Activated T-helper 1 cell treated with anti-CD3 and anti-CD28 coated beads, Interleukin-12 subunit alpha, Interleukin-12 subunit beta, Interleukin-2, Interleukin-4 antibody, amounts not matched to agents 30 ng/mL and 10 ng/mL and 1 ng/mL, durations not matched to agents 14 hours and 24 hours and 36 hours (primary cell): ENCODE results near the gene RBCK1. TPM values are rescaled to one million over a fixed set of nuclear protein-coding genes. Genes with fewer than 3 reads are reported as not detected.
"Not testable (repeated sequence)": the region's sequence is repeated elsewhere in the genome, so short reads cannot be mapped to it uniquely, and the experiment has no call there.

Experiments used
- DNase-seq: peaks from one replicate; pipeline ENCODE4 v3.0.0; 2021; ENCODE audit warnings: low spot score
- H3K27ac Mint-ChIP-seq: one replicate; pipeline ENCODE4 v1.8.0; 2021; ENCODE audit warnings: mild to moderate bottlenecking, mixed read lengths
- H3K27me3 Mint-ChIP-seq: one replicate; pipeline ENCODE4 v1.8.0; 2022; ENCODE audit warnings: mild to moderate bottlenecking, moderate library complexity, mixed read lengths; ENCODE audit not compliant: insufficient read depth
- H3K36me3 Mint-ChIP-seq: one replicate; pipeline ENCODE4 v1.8.0; 2021; ENCODE audit warnings: low read depth, mixed read lengths
- H3K4me1 Mint-ChIP-seq: one replicate; pipeline ENCODE4 v1.8.0; 2021; ENCODE audit warnings: low read depth, mixed read lengths
- H3K4me3 Mint-ChIP-seq: one replicate; pipeline ENCODE4 v1.8.0; 2021; ENCODE audit warnings: mild to moderate bottlenecking, moderate library complexity, mixed read lengths
- H3K9me3 Mint-ChIP-seq: one replicate; pipeline ENCODE4 v1.8.0; 2021; ENCODE audit warnings: mixed read lengths
- intact Hi-C: fragments of 100-400 bp; cut with micrococcal nuclease; formaldehyde crosslinking; loops from one replicate; pipeline ENCODE4 v1.15.1; 2024
- total RNA-seq: library from RNA; stranded (reverse); gene quantifications from 2 replicates; pipeline ENCODE4 v1.2.3, GENCODE V29; 2022

The RBCK1 gene
- total RNA-seq, 1 donor from 2014 or later = 132 TPM

DNA sequence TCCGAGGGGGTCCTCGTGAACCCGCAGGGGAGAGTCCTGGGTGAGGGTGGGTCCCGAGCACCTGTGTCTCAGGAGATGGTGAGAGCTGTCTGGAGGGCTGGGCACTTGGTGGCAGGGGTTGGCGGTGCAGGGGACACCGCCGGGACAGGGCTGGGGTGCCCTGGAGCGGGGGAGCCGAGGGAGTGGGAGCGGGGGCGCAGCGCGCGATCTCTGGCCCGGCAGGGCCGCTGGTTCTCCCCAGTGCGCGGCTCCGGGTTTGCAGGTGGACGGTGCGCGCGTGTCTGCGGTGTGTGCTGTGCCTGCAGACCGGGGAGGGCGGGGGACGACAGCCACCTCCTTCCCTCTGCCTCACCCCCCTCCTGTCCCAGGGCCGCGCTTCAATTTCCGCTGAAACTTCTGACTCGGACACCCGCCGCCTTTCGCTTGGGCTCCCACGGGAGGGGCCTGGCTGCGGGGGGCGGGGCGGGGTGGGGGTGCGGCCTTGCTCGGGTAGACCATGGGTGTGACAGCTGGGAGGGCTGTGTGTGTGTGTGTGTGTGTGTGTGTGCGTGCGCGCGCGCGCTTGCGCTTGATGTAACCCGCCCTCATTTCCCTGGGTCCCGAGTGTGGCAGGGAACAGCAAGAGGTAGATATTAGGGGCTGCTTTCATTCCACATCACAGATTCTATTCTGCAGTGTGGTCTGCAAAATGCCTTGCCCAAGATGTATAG, 26.4 kb upstream of the RBCK1 start:
- peaks cover 8% of the 10 kb centered on the region for H3K36me3 Mint-ChIP-seq
- intact Hi-C loops = loop anchor here (1.0 kb wide), 4 partner anchors 27 to 80 kb away; partner anchors contain the start of gene RBCK1
- H3K27me3 Mint-ChIP-seq = peaks cover 3% of the 10 kb centered on the region
- peak; percentile 75 for DNase-seq
- peaks cover 22% of the 10 kb centered on the region for H3K4me1 Mint-ChIP-seq
- peak overlapping the region; percentile 68 for H3K27ac Mint-ChIP-seq
- peak overlapping the region; percentile 81 for H3K4me3 Mint-ChIP-seq
- no peaks in the 10 kb centered on the region for H3K9me3 Mint-ChIP-seq

DNA sequence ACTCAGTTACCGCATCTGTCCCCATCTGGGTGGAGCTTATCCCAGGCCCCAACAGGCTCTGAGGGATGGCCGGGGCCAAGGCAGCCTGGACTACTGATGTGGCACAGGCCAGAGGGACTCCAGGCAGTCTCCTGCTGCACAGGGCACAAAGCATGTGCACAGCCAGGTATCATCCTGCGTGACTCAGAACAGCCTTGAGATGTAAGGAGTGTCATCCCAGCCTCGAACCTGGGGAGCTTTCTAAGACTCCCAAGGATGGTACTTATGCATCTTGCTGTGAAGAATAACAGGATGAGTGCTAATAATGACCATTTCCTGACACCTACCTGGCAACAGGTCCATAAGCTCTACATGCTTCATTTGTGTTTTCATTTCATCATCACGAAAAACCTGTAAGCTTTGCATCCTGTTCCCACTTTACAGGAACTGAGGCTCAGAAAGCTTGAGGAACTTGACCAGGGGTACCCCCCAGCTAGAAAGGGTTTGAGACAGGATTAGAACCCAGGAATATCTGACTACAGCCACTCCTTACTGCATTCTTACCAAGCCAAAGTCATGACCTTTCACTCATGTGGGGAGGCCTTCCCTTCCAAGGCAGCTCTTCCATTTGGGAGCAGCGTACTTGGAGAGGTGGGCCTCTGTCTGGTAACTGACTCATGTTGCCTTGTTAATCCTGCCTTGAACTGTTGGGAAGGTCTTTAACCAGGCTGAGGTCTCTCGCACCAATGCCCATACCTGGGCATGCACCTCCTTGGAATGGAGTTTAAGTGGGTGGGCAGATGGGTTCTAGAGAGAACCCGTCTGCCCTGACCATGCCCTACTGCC, 25.6 kb upstream of the RBCK1 start:
- Mint-ChIP-seq H3K9me3 (no peaks in the 10 kb centered on the region), H3K4me1 (peaks cover 22% of the 10 kb centered on the region), H3K27me3 (peaks cover 3% of the 10 kb centered on the region), H3K36me3 (peaks cover 9% of the 10 kb centered on the region), H3K4me3 (peak overlapping the region; percentile 81), H3K27ac (peak overlapping the region; percentile 68)
- DNase-seq = no peak
- intact Hi-C loops = no loop called here

DNA sequence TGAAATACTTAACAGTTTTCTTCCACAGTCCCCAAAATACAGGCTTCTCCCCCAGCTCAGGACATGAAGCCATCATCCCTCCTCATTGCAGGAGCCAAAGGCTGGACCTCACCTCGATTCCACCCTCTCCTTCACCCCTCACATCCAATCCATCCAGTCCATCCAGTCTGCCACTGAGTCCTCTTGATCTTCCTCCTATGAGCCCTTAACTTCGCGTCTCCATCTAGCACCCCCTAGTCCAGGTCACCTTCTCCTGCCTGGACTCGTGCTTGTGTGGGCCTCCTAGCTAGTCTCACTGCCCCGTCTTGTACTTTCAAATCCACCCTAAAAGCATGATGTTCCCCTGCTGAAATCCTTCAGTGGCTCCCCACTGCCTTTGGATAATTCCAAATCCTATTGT, 24.2 kb upstream of the RBCK1 start:
- no peaks in the 10 kb centered on the region for H3K27me3 Mint-ChIP-seq
- no peak for DNase-seq
- no peak overlapping the region for H3K27ac Mint-ChIP-seq
- intact Hi-C loops = no loop called here
- H3K4me1 Mint-ChIP-seq = peaks cover 22% of the 10 kb centered on the region
- no peaks in the 10 kb centered on the region for H3K9me3 Mint-ChIP-seq
- peaks cover 20% of the 10 kb centered on the region for H3K36me3 Mint-ChIP-seq
- H3K4me3 Mint-ChIP-seq = peak overlapping the region; percentile 6

DNA sequence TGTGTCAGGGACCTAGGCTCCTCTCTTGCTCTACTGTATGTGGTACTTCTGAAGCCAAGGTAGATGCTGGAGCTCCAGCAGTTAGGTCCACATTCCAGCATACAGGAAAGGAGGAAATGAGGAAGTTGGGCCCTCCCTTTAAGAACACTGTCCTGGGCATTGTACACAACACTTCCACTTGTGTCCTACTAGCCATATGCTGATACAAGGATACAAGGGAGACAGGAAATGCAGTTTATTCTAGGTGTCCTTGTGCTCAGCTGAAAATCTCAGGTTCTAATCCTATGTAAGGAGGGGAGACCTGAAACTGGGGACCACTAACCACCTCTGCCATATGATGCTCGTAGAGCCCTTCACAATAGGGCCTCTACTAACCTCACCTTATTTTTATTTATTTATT, 23.4 kb upstream of the RBCK1 start:
- no peak overlapping the region for H3K4me3 Mint-ChIP-seq
- intact Hi-C loops = no loop called here
- no peak for DNase-seq
- no peaks in the 10 kb centered on the region for H3K9me3 Mint-ChIP-seq
- H3K27ac Mint-ChIP-seq = peak overlapping the region; percentile 29
- H3K27me3 Mint-ChIP-seq = no peaks in the 10 kb centered on the region
- H3K4me1 Mint-ChIP-seq = peaks cover 22% of the 10 kb centered on the region
- peaks cover 26% of the 10 kb centered on the region for H3K36me3 Mint-ChIP-seq

DNA sequence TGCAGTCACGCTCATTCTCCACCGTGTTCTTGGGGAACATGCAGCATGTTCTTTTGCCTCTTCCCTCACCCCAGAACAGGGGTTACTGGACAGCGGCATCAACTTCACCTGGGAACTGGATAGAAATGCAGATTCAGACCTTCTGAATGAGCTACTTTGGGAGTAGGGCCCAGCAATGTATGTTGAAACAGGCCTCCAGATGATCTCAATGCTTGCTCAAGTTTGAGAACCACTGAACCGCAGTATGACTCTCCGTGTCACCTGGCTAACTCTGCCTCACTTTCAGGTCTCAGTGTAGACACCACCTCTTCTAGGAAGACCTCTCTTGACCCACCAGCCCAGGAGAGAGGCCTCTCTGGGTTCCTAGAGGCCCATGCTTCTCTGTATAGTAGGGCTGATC, 22.7 kb upstream of the RBCK1 start:
- Mint-ChIP-seq H3K36me3 (peaks cover 31% of the 10 kb centered on the region), H3K27me3 (no peaks in the 10 kb centered on the region), H3K27ac (no peak overlapping the region), H3K9me3 (no peaks in the 10 kb centered on the region), H3K4me3 (no peak overlapping the region), H3K4me1 (peaks cover 22% of the 10 kb centered on the region)
- intact Hi-C loops = no loop called here
- no peak for DNase-seq

DNA sequence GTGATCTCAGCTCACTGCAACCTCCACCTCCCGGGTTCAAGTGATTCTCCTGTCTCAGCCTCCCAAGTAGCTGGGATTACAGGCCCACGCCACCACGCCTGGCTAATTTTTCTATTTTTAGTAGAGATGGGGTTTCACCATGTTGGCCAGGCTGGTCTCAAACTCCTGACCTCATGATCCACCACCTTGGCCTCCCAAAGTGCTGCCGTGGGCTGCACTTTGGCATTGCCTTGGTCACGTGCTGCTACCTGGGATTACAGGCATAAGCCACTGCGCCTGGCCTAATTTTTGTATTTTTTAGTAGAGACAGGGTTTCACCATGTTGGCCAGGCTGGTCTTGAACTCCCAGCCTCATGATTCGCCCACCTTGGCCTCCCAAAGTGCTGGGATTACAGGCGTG, 21.5 kb upstream of the RBCK1 start:
- H3K4me3 Mint-ChIP-seq, H3K9me3 Mint-ChIP-seq, DNase-seq, intact Hi-C loops, H3K27ac Mint-ChIP-seq, H3K27me3 Mint-ChIP-seq: not testable (repeated sequence)
- peaks cover 22% of the 10 kb centered on the region for H3K4me1 Mint-ChIP-seq
- peaks cover 38% of the 10 kb centered on the region for H3K36me3 Mint-ChIP-seq

DNA sequence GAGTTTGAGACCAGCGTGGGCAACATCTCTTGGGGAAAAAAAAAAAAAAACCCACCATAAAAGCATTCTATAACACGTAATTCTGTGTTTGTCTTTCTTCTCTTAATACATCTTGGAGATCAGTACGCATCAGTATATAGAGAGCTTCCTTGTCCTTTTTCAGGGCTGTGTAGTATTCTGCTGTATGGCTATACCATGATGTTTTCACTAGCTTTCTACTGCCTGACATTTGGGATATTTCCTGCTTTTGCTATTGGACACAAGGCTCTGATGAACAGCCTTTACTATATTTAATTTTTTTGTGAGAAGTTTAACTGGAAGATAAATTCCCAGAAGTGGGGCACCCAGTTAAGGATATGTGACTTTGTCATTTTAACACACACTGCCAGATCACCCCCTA, 20.6 kb upstream of the RBCK1 start:
- no peak for DNase-seq
- intact Hi-C loops = no loop called here
- Mint-ChIP-seq H3K9me3 (no peaks in the 10 kb centered on the region), H3K4me3 (no peak overlapping the region), H3K4me1 (peaks cover 17% of the 10 kb centered on the region), H3K27me3 (no peaks in the 10 kb centered on the region), H3K27ac (no peak overlapping the region), H3K36me3 (peaks cover 43% of the 10 kb centered on the region)

DNA sequence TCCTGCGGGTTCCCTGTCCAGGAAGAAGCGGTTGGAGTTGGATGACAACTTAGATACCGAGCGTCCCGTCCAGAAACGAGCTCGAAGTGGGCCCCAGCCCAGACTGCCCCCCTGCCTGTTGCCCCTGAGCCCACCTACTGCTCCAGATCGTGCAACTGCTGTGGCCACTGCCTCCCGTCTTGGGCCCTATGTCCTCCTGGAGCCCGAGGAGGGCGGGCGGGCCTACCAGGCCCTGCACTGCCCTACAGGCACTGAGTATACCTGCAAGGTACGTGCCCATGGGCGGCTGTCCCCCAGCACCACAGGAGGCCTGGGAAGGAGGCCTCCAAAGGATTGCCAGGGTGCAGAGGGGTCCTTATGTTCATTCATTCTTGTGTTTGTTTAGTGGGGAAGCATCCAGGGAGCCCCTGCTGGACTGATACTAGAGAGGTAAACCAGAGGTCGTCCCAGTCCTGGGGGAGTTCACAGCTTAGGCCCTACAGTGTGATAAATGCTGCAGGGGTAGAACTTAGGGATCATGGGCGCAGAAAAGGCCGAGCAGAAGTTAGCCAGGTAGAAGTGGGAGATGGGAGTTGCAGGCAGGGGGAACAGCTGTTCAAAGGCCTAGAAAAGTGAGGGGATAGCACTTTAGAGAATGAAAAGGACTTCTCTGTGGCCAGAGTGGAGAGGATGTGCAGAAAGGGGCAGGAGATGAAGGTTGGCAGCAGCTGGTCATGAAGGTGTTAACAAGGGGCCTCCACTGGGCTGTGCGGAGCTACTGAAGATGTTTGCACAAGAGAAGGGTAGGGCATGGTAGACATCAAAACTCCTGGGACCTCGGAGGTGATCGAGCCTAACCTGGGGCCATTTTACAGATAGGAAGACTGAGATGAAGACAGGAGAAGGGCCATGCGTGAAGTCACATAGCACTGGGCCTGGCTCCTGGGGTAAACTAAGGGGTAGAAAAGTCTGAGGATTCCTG, 19.8 kb upstream of the RBCK1 start:
- Mint-ChIP-seq H3K27me3 (no peaks in the 10 kb centered on the region), H3K4me3 (no peak overlapping the region), H3K4me1 (peaks cover 13% of the 10 kb centered on the region), H3K9me3 (no peaks in the 10 kb centered on the region), H3K36me3 (peaks cover 51% of the 10 kb centered on the region), H3K27ac (peak overlapping the region; percentile 30)
- DNase-seq = no peak
- intact Hi-C loops = no loop called here

DNA sequence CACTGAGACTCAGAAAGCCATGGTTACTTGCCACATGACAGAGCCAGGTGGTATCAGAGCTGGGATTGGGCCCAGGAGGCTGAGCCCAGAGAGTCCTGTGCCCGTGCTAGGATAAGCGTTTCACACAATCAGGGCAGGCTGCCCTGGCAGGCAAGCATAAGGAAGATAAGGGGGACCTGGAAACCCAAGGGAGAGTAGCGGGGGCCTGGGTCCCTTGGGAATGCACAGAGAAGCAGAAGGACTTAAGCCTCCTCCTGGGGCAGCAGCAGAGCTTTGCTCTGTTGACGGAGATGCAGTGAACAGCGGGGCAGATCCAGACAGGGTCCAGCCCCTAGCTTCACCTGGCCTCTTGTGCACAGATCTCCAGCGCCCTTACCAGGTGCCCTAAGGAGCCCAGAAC, 18.9 kb upstream of the RBCK1 start:
- intact Hi-C loops = no loop called here
- Mint-ChIP-seq H3K27ac (no peak overlapping the region), H3K27me3 (no peaks in the 10 kb centered on the region), H3K36me3 (peaks cover 55% of the 10 kb centered on the region), H3K4me1 (peaks cover 7% of the 10 kb centered on the region), H3K4me3 (no peak overlapping the region), H3K9me3 (no peaks in the 10 kb centered on the region)
- no peak for DNase-seq

DNA sequence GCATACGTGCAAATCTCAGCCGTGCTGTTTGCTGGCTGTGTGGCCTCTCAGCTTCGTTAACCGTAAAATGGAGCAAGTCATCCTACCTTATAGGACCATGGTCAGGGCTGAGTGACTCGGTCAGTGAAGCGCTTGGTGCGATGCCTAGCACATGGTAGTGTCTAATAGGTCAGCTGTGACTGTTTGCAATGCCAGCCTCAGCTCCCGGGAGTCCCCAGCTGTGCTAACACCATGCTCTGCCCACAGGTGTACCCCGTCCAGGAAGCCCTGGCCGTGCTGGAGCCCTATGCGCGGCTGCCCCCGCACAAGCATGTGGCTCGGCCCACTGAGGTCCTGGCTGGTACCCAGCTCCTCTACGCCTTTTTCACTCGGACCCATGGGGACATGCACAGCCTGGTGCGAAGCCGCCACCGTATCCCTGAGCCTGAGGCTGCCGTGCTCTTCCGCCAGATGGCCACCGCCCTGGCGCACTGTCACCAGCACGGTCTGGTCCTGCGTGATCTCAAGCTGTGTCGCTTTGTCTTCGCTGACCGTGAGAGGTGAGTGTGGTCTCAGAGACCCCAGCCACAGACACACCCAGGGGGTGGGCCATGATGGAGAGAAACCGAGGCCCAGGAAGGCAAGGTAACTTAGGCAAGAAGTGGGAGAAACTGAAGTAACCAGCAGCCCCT, 16.9 kb upstream of the RBCK1 start:
- H3K9me3 Mint-ChIP-seq = no peaks in the 10 kb centered on the region
- H3K4me3 Mint-ChIP-seq = no peak overlapping the region
- H3K27ac Mint-ChIP-seq = no peak overlapping the region
- no peaks in the 10 kb centered on the region for H3K27me3 Mint-ChIP-seq
- peaks cover 48% of the 10 kb centered on the region for H3K36me3 Mint-ChIP-seq
- no peak for DNase-seq
- intact Hi-C loops = no loop called here
- H3K4me1 Mint-ChIP-seq = peaks cover 7% of the 10 kb centered on the region

DNA sequence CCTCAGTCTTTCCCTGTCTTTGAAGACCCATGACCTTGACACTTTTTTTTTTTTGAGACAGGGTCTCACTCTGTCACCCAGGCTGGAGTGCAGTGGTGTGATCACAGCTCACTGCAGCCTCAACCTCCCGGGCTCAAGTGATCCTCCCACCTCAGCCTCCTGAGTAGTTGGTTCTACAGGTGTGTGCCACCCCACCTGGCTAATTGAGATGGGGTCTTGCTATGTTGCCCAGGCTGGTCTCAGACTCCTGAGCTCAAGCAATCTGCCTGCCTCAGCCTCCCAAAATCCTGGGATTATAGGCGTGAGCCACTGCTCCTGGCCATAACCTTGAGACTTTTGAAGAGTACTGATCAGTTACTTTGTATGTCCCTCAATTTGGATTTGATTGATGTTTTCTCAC, 14.8 kb upstream of the RBCK1 start:
- intact Hi-C loops, DNase-seq, H3K27me3 Mint-ChIP-seq, H3K4me1 Mint-ChIP-seq, H3K27ac Mint-ChIP-seq, H3K4me3 Mint-ChIP-seq, H3K9me3 Mint-ChIP-seq: not testable (repeated sequence)
- H3K36me3 Mint-ChIP-seq = peaks cover 46% of the 10 kb centered on the region

DNA sequence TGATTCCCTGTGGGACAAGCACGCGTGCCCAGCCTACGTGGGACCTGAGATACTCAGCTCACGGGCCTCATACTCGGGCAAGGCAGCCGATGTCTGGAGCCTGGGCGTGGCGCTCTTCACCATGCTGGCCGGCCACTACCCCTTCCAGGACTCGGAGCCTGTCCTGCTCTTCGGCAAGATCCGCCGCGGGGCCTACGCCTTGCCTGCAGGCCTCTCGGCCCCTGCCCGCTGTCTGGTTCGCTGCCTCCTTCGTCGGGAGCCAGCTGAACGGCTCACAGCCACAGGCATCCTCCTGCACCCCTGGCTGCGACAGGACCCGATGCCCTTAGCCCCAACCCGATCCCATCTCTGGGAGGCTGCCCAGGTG, 11.9 kb upstream of the RBCK1 start:
- intact Hi-C loops = no loop called here
- Mint-ChIP-seq H3K4me3 (no peak overlapping the region), H3K27me3 (no peaks in the 10 kb centered on the region), H3K4me1 (peaks cover 17% of the 10 kb centered on the region), H3K27ac (no peak overlapping the region), H3K36me3 (peaks cover 28% of the 10 kb centered on the region), H3K9me3 (no peaks in the 10 kb centered on the region)
- DNase-seq = no peak
